HEK293 (cell line): Measurements from ENCODE around the gene FAM32A.

Experiments used
- GFI1B ChIP-seq: fragments of 450-650 bp; formaldehyde crosslinking; IDR thresholded peaks from 2 replicates; pipeline ENCODE4 v1.5.1; 2016; ENCODE audit warnings: missing biosample characterization, missing genetic modification characterization
- GLIS1 ChIP-seq: fragments of 450-650 bp; formaldehyde crosslinking; IDR thresholded peaks from 2 replicates; pipeline ENCODE4 v1.5.1; 2016; ENCODE audit warnings: missing biosample characterization, missing genetic modification characterization
- IKZF3 ChIP-seq: fragments of 450-650 bp; IDR thresholded peaks from 2 replicates; pipeline ENCODE4 v1.5.0; 2018; ENCODE audit warnings: missing biosample characterization, mild to moderate bottlenecking, missing genetic modification characterization, moderate library complexity
- PRDM1 ChIP-seq: fragments of 450-650 bp; formaldehyde crosslinking; IDR thresholded peaks from 2 replicates; pipeline ENCODE4; 2016; ENCODE audit warnings: missing biosample characterization, missing genetic modification characterization
- RBAK ChIP-seq: fragments of 450-650 bp; formaldehyde crosslinking; IDR thresholded peaks from 2 replicates; pipeline ENCODE4 v1.5.1; 2016; ENCODE audit warnings: missing biosample characterization, missing genetic modification characterization
- YY2 ChIP-seq: fragments of 450-650 bp; formaldehyde crosslinking; IDR thresholded peaks from 2 replicates; pipeline ENCODE4 v1.5.1; 2016; ENCODE audit warnings: missing biosample characterization, missing genetic modification characterization
- ZBTB48 ChIP-seq: fragments of 450-650 bp; formaldehyde crosslinking; IDR thresholded peaks from 2 replicates; pipeline ENCODE4 v1.5.1; 2016; ENCODE audit warnings: missing biosample characterization, missing genetic modification characterization
- ZBTB7A ChIP-seq: fragments of 450-650 bp; formaldehyde crosslinking; IDR thresholded peaks from 2 replicates; pipeline ENCODE4 v1.5.1; 2016; ENCODE audit warnings: low read depth, missing biosample characterization, missing genetic modification characterization
- ZNF112 ChIP-seq: fragments of 450-650 bp; formaldehyde crosslinking; IDR thresholded peaks from 2 replicates; pipeline ENCODE4 v1.5.0; 2017; ENCODE audit warnings: missing biosample characterization, missing genetic modification characterization
- ZNF121 ChIP-seq: fragments of 450-650 bp; formaldehyde crosslinking; IDR thresholded peaks from 2 replicates; pipeline ENCODE4 v1.5.1; 2016; ENCODE audit warnings: missing biosample characterization, missing genetic modification characterization
- ZNF138 ChIP-seq: fragments of 450-650 bp; formaldehyde crosslinking; IDR thresholded peaks from 2 replicates; pipeline ENCODE4 v1.5.1; 2016; ENCODE audit warnings: missing biosample characterization, missing genetic modification characterization, borderline replicate concordance
- ZNF174 ChIP-seq: fragments of 450-650 bp; formaldehyde crosslinking; IDR thresholded peaks from 2 replicates; pipeline ENCODE4 v1.5.0; 2017; ENCODE audit warnings: missing biosample characterization, mild to moderate bottlenecking, missing genetic modification characterization
- ZNF175 ChIP-seq: fragments of 450-650 bp; formaldehyde crosslinking; IDR thresholded peaks from 2 replicates; pipeline ENCODE4 v1.5.1; 2016; ENCODE audit warnings: missing biosample characterization, missing genetic modification characterization
- ZNF19 ChIP-seq: fragments of 450-650 bp; formaldehyde crosslinking; IDR thresholded peaks from 2 replicates; pipeline ENCODE4; 2016; ENCODE audit warnings: missing biosample characterization, missing genetic modification characterization, low read depth
- ZNF473 ChIP-seq: fragments of 450-650 bp; formaldehyde crosslinking; IDR thresholded peaks from 2 replicates; pipeline ENCODE4 v1.5.1; 2017; ENCODE audit warnings: missing biosample characterization, missing genetic modification characterization
- ZNF560 ChIP-seq: fragments of 450-650 bp; formaldehyde crosslinking; IDR thresholded peaks from 2 replicates; pipeline ENCODE4 v1.5.1; 2017; ENCODE audit warnings: missing biosample characterization, missing genetic modification characterization, borderline replicate concordance
- ZNF561 ChIP-seq: fragments of 450-650 bp; IDR thresholded peaks from 2 replicates; pipeline ENCODE4 v1.5.1; 2018; ENCODE audit warnings: missing biosample characterization, missing genetic modification characterization, borderline replicate concordance
- ZNF600 ChIP-seq: fragments of 450-650 bp; formaldehyde crosslinking; IDR thresholded peaks from 2 replicates; pipeline ENCODE4 v1.5.1; 2016; ENCODE audit warnings: missing biosample characterization, missing genetic modification characterization
- ZNF621 ChIP-seq: fragments of 450-650 bp; formaldehyde crosslinking; IDR thresholded peaks from 2 replicates; pipeline ENCODE4 v1.5.1; 2017; ENCODE audit warnings: missing biosample characterization, missing genetic modification characterization
- ZNF623 ChIP-seq: fragments of 450-650 bp; formaldehyde crosslinking; IDR thresholded peaks from 2 replicates; pipeline ENCODE4 v1.5.1; 2016; ENCODE audit warnings: missing biosample characterization, missing genetic modification characterization
- ZNF629 ChIP-seq: fragments of 450-650 bp; formaldehyde crosslinking; IDR thresholded peaks from 2 replicates; pipeline ENCODE4 v1.5.1; 2017; ENCODE audit warnings: missing biosample characterization, missing genetic modification characterization
- ZNF785 ChIP-seq: fragments of 450-650 bp; formaldehyde crosslinking; IDR thresholded peaks from 2 replicates; pipeline ENCODE4 v1.5.1; 2016; ENCODE audit warnings: missing biosample characterization, missing genetic modification characterization
- TF ChIP-seq, protein P1 (sequence below): fragments of 450-650 bp; formaldehyde crosslinking; IDR thresholded peaks from 2 replicates; pipeline ENCODE4; 2016; ENCODE audit warnings: missing biosample characterization, missing genetic modification characterization
- TF ChIP-seq, protein P2 (sequence below): fragments of 450-650 bp; formaldehyde crosslinking; IDR thresholded peaks from 2 replicates; pipeline ENCODE4 v1.5.1; 2017; ENCODE audit warnings: missing biosample characterization, missing genetic modification characterization
- TF ChIP-seq, protein P3 (sequence below): fragments of 450-650 bp; formaldehyde crosslinking; IDR thresholded peaks from 2 replicates; pipeline ENCODE4 v1.5.1; 2016; ENCODE audit warnings: missing biosample characterization, missing genetic modification characterization
- TF ChIP-seq, protein P4 (sequence below): fragments of 450-650 bp; formaldehyde crosslinking; IDR thresholded peaks from 2 replicates; pipeline ENCODE4 v1.5.1; 2017; ENCODE audit warnings: missing biosample characterization, missing genetic modification characterization
- TF ChIP-seq, protein P5 (sequence below): fragments of 450-650 bp; formaldehyde crosslinking; IDR thresholded peaks from 2 replicates; pipeline ENCODE4 v1.5.1; 2016; ENCODE audit warnings: missing biosample characterization, missing genetic modification characterization
- TF ChIP-seq, protein P6 (sequence below): fragments of 450-650 bp; formaldehyde crosslinking; IDR thresholded peaks from 2 replicates; pipeline ENCODE4 v1.5.1; 2016; ENCODE audit warnings: missing biosample characterization, missing genetic modification characterization, low read depth
- TF ChIP-seq, protein P7 (sequence below): fragments of 450-650 bp; formaldehyde crosslinking; IDR thresholded peaks from 2 replicates; pipeline ENCODE4 v1.5.1; 2016; ENCODE audit warnings: missing biosample characterization, missing genetic modification characterization

The FAM32A gene

DNA sequence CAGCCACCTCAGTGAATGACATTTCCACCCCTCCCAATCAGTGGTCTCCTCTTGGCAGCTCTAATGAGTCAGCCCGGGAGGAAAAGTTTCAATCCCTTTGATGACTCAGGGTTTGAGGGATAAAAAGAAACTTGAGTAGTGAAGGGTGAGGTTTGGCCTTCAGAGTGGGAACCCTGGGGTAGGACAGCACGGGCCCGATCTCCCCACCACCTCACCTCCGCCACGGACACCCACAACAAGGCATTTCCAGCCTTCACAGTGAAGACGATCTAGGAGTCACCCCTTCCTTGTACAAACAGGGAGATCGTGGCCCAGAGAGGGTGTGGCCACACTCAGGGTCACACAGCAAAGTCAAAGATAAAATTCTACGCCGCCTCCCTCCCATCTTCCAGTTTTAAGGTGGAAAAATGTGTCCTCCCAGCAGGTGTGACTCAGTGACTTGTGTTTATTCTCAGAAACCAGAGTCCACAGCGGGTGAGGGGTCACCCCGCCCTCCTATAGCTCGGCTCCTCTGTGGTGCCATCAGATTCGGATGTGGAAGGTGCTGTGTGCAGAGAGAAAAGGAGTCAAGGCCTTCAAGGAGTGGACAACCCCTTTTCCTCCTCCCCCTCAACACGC lies 24.2 kb upstream of the FAM32A start (continued):
- TF ChIP-seq, protein P1, sequence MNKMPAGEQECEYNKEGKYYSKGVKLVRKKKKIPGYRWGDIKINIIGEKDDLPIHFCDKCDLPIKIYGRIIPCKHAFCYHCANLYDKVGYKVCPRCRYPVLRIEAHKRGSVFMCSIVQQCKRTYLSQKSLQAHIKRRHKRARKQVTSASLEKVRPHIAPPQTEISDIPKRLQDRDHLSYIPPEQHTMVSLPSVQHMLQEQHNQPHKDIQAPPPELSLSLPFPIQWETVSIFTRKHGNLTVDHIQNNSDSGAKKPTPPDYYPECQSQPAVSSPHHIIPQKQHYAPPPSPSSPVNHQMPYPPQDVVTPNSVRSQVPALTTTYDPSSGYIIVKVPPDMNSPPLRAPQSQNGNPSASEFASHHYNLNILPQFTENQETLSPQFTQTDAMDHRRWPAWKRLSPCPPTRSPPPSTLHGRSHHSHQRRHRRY (tag by site-specific recombination): no peak
- TF ChIP-seq, protein P2, sequence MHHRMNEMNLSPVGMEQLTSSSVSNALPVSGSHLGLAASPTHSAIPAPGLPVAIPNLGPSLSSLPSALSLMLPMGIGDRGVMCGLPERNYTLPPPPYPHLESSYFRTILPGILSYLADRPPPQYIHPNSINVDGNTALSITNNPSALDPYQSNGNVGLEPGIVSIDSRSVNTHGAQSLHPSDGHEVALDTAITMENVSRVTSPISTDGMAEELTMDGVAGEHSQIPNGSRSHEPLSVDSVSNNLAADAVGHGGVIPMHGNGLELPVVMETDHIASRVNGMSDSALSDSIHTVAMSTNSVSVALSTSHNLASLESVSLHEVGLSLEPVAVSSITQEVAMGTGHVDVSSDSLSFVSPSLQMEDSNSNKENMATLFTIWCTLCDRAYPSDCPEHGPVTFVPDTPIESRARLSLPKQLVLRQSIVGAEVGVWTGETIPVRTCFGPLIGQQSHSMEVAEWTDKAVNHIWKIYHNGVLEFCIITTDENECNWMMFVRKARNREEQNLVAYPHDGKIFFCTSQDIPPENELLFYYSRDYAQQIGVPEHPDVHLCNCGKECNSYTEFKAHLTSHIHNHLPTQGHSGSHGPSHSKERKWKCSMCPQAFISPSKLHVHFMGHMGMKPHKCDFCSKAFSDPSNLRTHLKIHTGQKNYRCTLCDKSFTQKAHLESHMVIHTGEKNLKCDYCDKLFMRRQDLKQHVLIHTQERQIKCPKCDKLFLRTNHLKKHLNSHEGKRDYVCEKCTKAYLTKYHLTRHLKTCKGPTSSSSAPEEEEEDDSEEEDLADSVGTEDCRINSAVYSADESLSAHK (tag by site-specific recombination): no peak
- TF ChIP-seq ZNF621 (tag by site-specific recombination) (no peak), ZNF629 (tag by site-specific recombination) (peak; percentile 45; the same call in 1 of the 2 replicates), ZNF174 (tag by site-specific recombination) (no peak), ZNF19 (no peak), ZNF175 (tag by site-specific recombination) (no peak), GFI1B (tag by site-specific recombination) (no peak), ZNF600 (tag by site-specific recombination) (0 out of 2 replicates have a peak, but pooled peaks have one; percentile 17), RBAK (tag by site-specific recombination) (no peak), ZNF112 (tag by site-specific recombination) (no peak), ZBTB7A (tag by site-specific recombination) (no peak), YY2 (tag by site-specific recombination) (no peak), ZNF473 (tag by site-specific recombination) (no peak), PRDM1 (no peak), ZNF623 (tag by site-specific recombination) (no peak), ZNF785 (tag by site-specific recombination) (no peak), ZNF121 (tag by site-specific recombination) (no peak), ZNF560 (tag by site-specific recombination) (no peak), ZNF561 (tag by site-specific recombination) (no peak), GLIS1 (tag by site-specific recombination) (no peak), ZBTB48 (0 out of 2 replicates have a peak, but pooled peaks have one; percentile 17), IKZF3 (tag by site-specific recombination) (no peak), ZNF138 (tag by site-specific recombination) (no peak)
- TF ChIP-seq, protein P3, sequence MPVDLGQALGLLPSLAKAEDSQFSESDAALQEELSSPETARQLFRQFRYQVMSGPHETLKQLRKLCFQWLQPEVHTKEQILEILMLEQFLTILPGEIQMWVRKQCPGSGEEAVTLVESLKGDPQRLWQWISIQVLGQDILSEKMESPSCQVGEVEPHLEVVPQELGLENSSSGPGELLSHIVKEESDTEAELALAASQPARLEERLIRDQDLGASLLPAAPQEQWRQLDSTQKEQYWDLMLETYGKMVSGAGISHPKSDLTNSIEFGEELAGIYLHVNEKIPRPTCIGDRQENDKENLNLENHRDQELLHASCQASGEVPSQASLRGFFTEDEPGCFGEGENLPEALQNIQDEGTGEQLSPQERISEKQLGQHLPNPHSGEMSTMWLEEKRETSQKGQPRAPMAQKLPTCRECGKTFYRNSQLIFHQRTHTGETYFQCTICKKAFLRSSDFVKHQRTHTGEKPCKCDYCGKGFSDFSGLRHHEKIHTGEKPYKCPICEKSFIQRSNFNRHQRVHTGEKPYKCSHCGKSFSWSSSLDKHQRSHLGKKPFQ (tag by site-specific recombination): no peak
- TF ChIP-seq, protein P4, sequence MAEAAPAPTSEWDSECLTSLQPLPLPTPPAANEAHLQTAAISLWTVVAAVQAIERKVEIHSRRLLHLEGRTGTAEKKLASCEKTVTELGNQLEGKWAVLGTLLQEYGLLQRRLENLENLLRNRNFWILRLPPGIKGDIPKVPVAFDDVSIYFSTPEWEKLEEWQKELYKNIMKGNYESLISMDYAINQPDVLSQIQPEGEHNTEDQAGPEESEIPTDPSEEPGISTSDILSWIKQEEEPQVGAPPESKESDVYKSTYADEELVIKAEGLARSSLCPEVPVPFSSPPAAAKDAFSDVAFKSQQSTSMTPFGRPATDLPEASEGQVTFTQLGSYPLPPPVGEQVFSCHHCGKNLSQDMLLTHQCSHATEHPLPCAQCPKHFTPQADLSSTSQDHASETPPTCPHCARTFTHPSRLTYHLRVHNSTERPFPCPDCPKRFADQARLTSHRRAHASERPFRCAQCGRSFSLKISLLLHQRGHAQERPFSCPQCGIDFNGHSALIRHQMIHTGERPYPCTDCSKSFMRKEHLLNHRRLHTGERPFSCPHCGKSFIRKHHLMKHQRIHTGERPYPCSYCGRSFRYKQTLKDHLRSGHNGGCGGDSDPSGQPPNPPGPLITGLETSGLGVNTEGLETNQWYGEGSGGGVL (tag by site-specific recombination): no peak
- TF ChIP-seq, protein P5, sequence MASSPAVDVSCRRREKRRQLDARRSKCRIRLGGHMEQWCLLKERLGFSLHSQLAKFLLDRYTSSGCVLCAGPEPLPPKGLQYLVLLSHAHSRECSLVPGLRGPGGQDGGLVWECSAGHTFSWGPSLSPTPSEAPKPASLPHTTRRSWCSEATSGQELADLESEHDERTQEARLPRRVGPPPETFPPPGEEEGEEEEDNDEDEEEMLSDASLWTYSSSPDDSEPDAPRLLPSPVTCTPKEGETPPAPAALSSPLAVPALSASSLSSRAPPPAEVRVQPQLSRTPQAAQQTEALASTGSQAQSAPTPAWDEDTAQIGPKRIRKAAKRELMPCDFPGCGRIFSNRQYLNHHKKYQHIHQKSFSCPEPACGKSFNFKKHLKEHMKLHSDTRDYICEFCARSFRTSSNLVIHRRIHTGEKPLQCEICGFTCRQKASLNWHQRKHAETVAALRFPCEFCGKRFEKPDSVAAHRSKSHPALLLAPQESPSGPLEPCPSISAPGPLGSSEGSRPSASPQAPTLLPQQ (tag by site-specific recombination): no peak
- TF ChIP-seq, protein P6, sequence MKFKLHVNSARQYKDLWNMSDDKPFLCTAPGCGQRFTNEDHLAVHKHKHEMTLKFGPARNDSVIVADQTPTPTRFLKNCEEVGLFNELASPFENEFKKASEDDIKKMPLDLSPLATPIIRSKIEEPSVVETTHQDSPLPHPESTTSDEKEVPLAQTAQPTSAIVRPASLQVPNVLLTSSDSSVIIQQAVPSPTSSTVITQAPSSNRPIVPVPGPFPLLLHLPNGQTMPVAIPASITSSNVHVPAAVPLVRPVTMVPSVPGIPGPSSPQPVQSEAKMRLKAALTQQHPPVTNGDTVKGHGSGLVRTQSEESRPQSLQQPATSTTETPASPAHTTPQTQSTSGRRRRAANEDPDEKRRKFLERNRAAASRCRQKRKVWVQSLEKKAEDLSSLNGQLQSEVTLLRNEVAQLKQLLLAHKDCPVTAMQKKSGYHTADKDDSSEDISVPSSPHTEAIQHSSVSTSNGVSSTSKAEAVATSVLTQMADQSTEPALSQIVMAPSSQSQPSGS (tag by site-specific recombination): no peak
- TF ChIP-seq, protein P7, sequence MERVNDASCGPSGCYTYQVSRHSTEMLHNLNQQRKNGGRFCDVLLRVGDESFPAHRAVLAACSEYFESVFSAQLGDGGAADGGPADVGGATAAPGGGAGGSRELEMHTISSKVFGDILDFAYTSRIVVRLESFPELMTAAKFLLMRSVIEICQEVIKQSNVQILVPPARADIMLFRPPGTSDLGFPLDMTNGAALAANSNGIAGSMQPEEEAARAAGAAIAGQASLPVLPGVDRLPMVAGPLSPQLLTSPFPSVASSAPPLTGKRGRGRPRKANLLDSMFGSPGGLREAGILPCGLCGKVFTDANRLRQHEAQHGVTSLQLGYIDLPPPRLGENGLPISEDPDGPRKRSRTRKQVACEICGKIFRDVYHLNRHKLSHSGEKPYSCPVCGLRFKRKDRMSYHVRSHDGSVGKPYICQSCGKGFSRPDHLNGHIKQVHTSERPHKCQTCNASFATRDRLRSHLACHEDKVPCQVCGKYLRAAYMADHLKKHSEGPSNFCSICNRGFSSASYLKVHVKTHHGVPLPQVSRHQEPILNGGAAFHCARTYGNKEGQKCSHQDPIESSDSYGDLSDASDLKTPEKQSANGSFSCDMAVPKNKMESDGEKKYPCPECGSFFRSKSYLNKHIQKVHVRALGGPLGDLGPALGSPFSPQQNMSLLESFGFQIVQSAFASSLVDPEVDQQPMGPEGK: 0 out of 2 replicates have a peak, but pooled peaks have one; percentile 20
